T-helper 22 cell (primary cell): ENCODE results near the gene NSUN7.

Experiments
- DNase-seq: peaks from one replicate; pipeline ENCODE4 v3.0.0-alpha.2; 2020; ENCODE audit warnings: low read depth

NSUN7 gene

DNA sequence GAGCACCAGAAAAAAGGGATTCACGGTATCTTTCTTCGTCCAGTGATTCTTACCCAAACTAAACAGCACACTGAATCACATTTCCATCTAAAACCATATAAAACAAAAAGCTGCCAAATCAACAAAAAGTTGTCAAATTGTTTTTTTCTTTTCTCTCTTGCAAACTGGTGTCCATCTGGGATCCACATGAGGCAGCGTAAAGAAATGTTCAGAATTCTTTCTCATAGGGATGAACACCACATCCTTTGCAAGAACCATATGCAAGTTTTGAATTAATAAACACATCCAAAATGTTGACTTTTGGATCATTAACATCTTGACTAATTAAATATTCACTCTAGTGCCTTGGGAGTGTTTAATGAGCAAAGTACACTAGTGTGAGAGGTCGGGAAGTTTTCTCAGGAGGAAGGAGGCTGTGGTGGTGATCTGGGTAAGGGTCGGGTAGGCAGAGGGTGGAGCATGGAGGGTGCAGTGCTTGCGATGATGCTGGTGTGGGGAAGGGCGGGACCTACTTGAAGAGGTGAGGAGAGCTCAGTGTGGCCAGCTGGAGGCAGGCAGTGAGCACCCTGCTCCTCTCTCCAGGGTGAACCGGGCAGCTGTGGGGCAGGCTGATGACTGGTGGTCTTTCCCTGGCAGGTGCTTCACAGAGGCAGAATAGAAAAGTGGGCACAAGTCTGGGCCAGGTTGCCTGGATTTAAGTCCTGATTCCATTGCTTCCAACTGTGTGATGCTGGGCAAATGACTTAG lies 72.8 kb downstream of the NSUN7 start:
- DNase-seq: no peak

DNA sequence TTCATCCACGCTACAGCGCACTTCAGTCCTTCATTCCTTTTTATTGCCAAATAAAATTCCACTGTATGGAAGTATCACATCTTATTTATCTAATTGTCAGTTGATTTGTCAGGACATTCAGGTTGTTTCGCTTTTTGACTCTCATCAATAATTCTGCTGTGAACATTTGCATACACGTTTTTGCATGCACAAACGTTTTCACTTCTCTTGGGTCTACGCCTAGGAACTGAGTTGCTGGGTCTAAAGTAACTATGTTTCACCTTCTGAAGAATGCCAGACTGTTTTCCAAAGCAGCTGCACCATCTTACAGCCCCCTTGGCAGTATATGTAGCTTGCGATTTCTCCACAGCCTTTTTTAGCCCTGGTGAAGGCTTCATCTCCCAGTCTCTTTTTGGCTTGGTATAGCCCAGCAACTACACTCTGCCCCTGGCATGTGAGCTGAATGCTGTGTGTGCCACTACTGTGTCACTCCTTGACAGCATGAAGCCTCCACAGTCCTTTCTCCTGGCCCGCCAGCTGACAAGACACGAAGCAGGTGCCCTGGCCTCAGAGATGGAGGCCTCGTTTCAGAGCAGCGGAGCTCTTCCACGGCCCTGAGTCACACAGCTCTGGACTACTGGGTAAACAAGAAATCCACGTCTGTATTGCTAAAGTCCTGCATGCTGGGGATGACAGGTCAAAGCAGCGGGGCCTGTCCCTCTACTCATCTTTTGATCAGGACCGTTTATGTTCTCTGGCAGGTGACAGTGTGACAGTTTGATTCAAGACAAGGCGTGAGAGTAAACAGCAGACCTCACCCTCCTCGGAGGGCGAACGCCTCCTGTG lies 75.5 kb downstream of the NSUN7 start:
- DNase-seq: no peak

DNA sequence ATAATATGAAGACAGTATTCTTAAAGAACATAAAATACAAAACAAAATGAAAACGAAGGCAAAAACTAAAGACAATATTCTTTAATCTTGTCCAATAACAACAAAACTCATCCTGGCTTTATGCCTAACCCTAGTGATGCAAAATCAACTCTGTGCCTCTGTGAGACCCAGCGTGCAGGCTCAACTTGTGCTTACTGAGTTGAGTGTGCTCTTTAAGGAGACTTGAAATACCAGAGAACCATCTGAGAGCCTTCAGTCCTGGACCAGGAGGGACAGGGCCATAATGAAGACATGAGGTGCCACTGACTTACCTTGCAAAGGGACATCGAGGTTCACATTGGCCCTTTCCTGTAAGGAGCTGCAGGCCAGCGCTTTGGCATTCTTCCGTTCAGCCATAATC lies 77.1 kb downstream of the NSUN7 start:
- DNase-seq: no peak

DNA sequence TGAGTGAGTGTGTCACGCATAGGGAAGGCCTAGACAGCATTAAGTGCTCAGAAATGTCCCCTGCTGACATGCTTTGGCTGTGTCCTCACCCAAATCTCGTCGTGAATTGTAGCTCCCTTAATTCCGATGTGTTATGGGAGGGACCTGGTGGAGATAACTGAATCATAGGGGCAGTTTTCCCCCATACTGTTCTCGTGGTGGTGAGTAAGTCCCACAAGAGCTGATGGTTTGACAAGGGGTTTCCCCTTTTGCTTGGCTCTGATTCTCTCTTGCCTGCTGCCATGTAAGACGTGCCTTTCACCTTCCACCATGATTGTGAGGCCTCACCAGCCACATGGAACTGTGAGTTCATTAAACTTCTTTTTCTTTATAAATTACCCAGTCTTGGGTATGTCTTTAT lies 78.0 kb downstream of the NSUN7 start:
- no peak for DNase-seq

DNA sequence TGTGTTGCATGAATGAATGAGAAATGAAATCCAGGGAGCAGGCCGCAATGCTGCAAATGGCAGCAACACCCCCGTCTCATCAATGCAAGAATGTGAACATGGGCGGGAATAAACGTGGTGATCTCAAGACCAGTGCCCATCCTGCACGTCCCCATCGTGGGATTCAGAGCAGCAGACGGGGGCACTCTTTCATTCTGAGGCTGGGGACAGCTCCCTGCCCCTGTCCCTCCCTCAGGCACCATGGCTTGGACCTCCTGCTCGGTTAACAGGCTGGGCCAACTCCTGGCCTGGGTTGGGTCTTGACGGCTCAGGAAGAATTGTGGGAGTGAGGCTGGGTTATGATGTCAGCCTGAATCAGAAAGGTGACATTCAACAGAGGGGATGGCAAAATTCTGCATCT lies 78.9 kb downstream of the NSUN7 start:
- no peak for DNase-seq

DNA sequence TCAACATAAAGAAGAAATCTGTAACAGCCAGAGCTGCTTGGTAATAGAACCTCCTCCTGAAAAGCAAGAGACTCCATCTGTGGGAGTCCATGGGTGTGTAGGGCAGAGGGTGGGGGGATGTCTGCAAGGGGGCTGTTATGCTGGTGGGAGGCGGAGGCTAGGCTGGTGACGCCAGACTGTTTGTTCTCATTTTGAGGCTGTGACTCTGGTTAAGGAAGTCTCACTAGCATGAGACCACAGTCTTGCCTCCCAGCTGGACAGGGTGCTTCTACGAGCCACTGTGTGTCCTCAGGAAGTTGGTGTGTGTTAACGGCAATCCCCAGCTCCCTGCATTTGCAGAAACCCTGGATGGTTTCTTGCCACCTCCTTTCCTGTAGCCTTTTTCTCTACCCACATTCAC lies 79.8 kb downstream of the NSUN7 start:
- DNase-seq: no peak

DNA sequence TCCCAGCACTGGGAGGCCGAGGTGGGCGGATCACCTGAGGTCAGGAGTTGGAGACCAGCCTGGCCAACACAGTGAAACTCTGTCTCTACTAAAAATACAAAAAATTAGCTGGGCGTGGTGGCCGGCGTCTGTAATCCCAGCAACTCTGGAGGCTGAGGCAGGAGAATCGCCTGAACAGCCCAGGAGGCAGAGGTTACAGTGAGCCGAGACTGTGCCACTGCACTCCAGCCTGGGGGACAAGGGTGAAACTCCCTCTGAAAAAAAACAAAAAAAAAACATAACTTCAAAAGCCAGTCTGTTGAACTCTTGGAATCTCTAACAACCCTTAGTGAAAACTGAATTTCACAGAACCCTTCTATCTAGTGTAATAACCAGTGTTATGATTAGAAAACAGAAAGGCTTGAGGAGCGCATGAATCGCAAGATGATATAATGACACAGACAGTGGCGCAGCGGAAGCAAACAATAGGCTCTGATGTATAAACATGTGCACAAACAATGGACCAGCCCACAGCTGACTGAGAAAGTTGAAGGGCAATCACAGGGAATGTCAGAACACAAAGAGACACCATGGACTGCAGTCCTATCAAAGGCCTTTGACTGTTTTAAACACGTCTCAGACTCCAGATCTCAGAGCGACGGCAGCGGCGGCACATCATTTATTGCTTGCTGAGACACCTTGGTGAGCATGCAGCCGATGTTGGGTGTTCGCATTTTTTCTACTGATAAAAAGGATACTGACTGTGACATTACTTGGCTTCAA lies 81.6 kb downstream of the NSUN7 start:
- no peak for DNase-seq

DNA sequence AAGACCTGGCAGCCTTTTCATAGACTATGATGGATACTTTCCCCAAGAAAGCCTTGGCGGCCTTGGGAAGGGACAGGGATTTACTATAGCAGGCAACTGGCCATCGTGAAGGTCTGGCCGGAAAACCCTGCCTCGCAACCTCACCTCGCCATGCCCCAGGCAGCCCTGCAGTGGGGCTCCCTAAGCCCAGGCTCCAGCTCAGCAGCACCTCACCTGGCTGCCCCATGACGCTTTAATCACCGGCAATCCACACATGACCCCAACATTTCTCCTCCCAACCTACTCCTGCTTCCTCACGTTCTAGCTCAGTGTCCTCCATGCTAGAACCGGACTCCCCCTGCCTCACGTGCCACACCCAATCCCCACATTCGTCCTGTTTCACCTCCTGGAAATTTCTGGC lies 82.4 kb downstream of the NSUN7 start:
- DNase-seq: no peak

DNA sequence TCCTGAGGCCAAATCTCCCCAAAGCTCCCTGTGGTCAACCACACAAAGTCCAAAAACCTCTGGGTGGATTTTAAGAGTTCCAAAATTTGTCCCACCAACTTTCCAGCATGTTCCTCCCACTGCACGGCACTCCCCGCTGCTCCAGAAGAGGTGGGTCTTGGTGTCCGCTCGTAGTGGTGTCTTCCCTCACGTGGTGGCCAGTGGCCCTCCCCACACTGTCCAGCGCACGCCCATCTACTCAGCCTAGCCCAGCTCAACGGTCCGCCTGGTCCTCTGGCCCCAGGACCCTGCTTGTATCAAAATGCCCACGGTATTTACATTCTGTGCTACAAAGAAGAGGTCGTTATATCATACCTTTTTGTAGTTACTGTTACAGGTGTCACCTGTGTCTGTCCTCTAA lies 83.5 kb downstream of the NSUN7 start:
- no peak for DNase-seq

DNA sequence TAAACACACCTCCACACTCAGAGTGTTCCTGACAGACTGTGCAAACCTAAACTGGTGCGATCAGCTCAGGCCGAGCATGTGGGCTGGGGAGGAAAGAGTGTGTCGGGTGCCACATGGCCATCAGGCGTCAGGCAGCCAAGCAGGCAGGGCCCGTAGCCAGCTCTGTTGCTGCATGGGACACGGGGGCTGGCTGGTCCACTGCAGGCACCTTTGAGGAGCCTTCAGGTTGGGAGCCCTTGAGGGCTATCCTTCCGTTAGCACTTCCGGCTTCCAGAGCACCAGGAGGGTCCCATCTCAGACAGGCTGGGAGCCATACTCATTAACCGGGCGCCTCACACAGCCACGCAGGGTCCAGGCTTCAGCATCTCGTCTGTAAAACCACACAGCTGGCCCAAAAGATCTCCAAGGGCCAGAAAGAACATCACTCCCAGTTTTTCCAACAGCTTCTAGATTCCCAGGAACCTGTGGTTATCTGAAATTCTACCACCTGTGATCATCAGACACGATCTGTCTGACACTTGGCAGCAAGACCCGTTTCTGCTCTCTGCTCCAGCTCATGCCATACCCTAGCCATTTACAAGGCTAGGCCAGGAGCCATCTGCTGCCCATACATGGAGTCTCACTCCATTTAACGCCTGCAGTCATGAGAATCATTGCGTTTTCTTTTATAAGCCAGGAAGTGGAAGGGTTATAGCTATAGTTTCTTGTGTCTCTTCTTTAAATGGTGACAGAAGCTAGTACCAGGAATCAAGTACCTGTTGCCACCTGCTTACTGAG lies 87.5 kb downstream of the NSUN7 start:
- no peak for DNase-seq

DNA sequence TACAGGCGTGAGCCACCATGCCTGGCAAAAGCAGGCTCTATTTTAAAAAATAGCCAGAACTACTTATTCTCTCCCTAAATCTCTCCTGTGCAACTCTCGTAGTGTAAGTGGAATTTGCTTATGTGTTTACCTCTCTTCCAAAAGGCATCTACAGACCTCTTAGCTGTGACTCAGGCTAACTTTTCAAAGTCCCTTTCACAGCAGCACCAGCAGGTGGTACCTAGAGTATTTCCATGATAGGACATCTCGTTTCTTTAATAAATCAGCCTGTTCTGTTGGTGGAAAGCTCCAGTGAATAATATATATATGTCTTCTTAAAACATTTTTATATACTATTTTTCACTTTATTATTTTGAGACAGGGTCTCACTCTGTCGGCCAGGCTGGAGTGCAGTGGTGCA lies 89.0 kb downstream of the NSUN7 start:
- DNase-seq: no peak

DNA sequence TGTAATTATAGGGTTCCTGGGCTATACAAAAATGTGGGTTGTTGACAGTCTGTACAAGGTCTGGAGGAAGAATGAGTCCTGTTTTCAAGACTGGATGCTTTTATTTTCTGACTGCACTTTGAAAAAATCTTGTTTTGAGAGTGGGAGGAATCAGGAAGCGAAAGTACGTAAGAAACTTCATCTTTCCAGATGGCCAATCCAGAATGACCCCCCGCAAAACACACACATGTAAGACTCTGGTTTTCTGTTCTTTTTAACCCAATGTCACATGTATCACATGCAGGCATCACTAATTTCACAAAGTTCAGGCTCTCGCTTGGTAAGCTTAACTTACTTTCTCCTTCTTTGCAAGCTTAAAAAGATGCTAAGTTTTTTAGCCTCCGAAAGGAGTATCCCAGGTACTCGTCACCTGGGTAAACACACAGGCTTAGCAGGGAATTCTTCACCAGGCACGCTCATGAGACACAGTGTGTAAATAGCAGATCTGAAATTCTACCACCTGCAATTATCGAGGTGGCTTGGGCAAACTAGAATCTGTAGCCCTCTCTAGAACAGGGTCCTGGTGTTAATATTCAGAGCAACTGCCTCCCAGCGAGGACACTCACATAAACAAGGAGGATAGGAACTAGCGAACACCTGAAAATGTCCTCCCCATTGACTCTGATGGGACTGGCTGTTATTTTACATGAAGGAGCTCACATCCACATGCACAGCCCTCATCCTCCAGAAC lies 90.7 kb downstream of the NSUN7 start:
- DNase-seq: no peak

DNA sequence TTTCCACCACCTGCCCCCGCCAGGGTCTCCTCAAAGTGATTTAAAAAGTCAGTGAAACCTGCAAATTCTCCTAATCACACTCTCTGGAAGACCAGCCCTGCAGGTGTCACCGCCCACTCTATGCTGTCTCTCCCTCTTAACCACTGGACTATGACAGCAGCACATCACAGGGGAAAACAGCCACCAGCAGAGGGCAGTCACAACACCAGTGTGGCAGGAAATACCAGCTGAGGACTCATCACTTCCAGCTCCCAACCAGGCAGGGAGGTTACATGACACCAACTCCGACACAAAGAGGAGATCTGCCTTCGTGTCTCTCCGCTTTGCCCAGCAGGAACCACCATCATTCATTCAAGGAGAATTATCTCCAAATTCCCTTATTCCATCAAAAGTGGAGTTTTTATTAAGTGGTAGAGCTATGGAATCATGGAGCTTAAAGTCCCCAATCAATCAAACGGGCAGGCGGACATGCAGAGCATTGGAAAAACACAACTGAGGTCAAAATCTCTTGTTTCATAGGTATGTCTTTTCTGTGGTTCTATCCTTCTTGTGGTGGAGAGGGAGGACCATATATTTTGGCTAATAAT lies 91.3 kb downstream of the NSUN7 start:
- DNase-seq: no peak

DNA sequence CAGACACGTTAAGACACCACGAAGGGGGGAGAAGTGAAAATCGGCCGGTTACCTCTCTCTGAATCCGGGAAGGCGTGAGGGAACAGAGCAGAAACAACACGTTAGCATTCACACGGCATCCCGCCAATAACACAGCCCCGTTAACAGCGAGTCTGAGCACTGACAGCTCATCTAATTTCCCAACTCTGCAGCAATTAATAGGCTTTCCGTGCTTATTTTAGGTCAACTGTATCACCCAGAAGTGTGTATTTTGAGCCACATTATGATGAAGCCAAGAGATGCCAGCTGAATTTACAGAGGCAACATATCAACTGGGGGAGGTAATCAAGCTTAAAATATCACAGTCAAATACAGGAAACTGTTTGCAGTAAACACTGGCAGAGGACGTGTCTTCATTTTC lies 92.6 kb downstream of the NSUN7 start:
- no peak for DNase-seq

DNA sequence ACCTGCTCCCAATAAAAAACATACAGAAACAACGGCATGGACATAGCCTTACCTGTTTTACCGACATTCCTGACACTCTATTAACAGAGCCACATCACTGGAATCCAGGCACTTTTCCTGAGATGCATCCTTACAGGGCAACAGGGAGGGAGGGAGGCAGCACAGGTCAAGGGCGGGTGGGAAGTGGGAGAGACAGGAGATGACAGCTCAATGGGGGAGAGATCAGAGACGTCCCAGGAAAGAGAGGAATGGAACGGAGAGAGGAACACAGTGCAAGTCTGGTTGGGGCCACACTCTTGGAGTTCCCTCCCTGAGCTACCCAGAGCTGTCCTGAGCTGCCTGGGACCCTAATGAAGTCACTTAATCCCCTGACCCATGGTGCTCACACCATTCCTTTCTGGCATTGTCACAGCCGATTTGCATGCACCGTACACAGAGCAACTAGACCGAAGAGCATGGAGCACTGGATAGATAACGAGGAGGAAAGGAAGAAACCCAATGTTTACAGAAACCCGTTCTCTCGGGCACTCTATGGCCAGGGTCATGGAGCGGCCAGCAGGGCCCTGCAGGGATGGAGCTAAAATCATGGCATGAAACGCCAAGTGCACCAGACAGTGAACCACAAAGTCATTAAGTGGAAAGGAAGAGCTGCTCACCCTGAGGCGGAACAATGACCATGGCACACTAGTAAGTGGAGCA lies 93.1 kb downstream of the NSUN7 start:
- no peak for DNase-seq

DNA sequence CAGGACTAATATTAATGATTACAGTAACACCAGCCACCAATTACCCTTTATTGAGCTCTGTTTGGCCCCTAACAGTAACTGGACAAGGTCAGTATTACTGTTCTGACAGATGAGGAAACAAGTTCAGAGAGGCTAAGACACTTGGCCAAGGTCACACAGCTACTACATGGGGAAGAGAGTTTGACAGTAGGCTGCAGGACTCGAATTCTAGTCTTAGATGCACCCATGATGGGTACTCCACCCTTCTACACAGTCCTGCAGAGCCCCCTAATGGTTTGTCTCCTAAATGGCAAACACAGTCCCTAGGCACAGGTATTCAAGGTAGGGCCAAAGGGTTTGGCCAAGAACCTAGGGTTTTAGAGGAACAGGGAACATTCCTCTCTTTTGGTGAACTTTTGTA lies 93.9 kb downstream of the NSUN7 start:
- no peak for DNase-seq

DNA sequence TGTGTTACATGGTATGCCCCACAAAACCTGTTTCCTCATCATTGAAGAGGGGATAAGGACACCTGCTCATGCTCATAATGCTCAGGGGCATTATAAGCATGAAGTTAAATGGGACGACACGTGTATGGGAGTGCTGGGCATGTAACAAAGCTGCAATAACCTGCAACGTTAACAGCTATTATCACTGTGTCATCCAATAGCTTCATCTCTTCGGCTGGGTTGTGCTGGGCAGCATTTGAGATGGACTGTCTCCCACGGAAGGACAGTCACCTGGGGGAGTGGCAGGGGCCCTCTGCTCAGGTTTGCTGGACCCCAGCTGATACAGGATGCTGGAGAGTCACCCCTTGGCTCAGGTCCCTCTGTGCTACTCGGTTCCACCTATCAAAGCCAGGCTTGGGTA lies 94.5 kb downstream of the NSUN7 start:
- DNase-seq: no peak

DNA sequence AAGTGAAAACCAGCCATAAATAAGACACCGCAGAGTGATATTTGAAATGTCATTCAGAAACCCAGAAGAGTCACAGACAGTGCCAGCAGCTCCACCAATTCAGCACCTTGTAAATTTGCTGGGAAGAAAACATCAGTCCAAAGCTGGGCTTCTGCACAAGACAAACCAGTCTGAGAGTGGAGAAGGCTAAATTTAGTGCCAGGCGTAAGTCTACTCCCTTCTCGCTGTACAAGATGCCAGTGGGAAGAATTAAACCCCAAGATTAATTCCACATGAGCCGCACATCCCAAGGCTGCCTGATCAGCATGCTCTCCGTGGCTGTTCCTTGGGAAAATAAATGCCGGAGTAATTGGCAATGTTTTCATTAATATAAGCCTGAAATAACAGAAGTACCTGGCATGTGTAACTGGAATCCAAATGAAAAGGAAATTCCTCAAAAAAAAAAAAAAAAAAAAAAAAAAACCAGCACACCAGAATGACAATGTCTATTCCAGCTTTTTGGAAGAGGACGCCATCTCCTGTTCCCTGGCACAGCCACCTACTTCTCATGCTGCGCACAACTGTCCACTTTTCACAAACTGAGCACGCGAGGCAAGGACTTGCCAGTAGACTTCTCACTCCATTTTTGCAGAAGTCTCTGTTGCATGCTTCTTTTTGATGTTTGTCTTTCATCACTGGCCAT lies 95.5 kb downstream of the NSUN7 start:
- no peak for DNase-seq

DNA sequence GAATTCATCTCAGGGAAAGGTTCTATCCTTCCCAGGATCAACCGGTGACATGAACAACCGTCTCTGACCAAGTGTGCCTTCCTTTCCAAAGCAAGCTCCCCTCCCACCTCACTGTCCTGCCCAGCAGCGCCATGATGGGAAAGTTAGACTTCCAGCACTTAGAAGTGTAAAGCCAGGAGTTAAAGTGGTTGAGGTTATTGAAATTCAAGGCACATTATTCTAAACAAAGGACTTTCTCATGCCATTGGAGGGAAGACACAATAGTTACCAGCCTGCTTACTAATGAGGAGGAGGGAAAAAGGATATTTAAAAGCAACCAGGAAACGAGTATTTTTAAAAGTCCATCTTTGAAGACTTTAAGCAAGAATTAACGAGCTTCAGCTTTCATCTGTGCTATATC lies 96.8 kb downstream of the NSUN7 start:
- no peak for DNase-seq

DNA sequence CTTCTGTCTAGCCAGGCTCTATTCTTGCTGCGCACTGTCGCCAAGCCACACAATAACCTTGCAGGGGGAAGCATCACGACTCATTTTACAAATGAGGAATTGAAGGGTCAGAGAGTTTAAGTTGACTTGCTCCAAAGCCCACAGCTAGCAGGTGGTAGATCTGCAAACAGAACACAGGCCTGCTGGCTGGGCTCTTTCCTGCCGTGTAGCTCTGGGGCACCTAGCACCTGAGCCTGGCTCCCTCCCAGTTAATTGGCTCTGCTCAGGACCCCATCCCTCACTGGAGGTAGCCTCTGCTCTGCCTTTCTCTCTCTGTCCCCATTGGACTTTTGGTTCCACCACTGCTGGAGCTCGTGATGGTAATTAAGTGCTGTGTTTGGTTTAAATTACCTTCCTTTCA lies 98.5 kb downstream of the NSUN7 start:
- DNase-seq: no peak
